T47D (cell line): ENCODE data around the gene BAHCC1.
A peak's percentile ranks its signal among the peaks of the same experiment; 100 is the strongest.

ENCODE experiments used
- DNase-seq, 2 experiments: peaks; one replicate each; pipeline versions ENCODE4 v3.0.0 to v3.0.0-alpha.2; 2011 to 2012; ENCODE audit warnings: low read depth in 1 of 2, low spot score in 1 of 2
- JUND ChIP-seq: IDR thresholded peaks from 2 replicates; pipeline ENCODE4 v1.6.1; 2012; ENCODE audit warnings: low read depth
- in situ Hi-C: cut with HindIII; loops from 2 replicates; pipeline ENCODE4 v1.10.0; 2016; ENCODE audit warnings: low sequenced_read_pairs, low pct_unique_long_range_greater_than_20kb

Gene BAHCC1

GRCh38 chr17:81470270-81470943 lies 75.2 kb downstream of the BAHCC1 start:
- in situ Hi-C loops = no loop called here
- no peak for TF ChIP-seq JUND
- DNase-seq = no peak

- TF ChIP-seq JUND = no peak
- no peak for DNase-seq
- in situ Hi-C loops = no loop called here
Measured at GRCh38 chr17:81470944-81471817, 75.9 kb downstream of the BAHCC1 start.

GRCh38 chr17:81471818-81472456 lies 76.7 kb downstream of the BAHCC1 start:
- peak in 1 of 2 experiments; percentile 53 for DNase-seq
- TF ChIP-seq JUND = no peak
- in situ Hi-C loops = no loop called here

GRCh38 chr17:81473019-81473418 lies 77.8 kb downstream of the BAHCC1 start:
- in situ Hi-C loops = no loop called here
- no peak for TF ChIP-seq JUND
- no peak for DNase-seq

DNA sequence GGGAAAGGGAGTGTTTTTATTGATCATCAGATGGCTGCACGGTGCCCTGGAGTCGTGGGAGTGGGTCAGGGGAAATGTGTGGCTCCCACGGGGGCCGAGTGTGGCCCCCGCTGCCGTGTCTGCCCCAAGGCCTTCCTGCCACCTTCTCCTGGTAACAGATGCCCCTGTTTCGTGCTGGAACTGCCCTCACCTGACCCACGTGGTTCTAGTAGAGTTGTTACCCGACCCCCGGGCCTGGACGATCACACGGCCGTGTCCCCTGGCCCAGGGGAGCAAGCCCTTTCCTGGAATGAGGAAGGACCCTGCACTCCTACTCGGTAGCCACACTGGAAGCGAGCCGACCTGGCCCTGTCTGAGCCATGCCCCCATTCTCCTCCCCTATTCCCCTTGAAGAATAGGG lies 79.7 kb downstream of the BAHCC1 start:
- DNase-seq = no peak
- in situ Hi-C loops = no loop called here
- TF ChIP-seq JUND = no peak

- in situ Hi-C loops = no loop called here
- DNase-seq = no peak
- TF ChIP-seq JUND = no peak
Measured at GRCh38 chr17:81476097-81476496, 80.8 kb downstream of the BAHCC1 start.

- DNase-seq = no peak
- TF ChIP-seq JUND = no peak
- in situ Hi-C loops = no loop called here
Measured at GRCh38 chr17:81476635-81477034, 81.4 kb downstream of the BAHCC1 start.

DNA sequence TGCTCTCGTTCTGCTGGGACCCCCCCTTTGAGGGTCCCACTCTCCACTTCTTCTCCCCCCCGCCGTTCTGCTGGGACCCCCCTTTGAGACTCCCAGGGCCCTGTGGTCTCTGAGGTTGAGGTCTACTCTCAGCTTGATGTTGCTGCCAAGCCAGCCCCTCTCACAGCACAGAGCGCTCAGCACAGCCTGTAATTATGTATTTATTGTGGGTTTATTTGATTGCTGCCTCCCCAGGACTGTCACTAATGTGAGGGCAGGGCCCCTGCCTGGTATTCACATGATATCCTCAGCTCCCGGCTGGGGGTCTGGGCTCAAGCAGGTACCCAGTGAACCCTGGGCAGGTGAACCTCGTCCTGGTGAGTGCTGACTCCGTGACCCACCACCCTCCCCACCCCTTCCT lies 81.9 kb downstream of the BAHCC1 start:
- no peak for TF ChIP-seq JUND
- in situ Hi-C loops = no loop called here
- no peak for DNase-seq

GRCh38 chr17:81478119-81478518 lies 82.9 kb downstream of the BAHCC1 start:
- no peak for TF ChIP-seq JUND
- in situ Hi-C loops = no loop called here
- DNase-seq = no peak

DNA sequence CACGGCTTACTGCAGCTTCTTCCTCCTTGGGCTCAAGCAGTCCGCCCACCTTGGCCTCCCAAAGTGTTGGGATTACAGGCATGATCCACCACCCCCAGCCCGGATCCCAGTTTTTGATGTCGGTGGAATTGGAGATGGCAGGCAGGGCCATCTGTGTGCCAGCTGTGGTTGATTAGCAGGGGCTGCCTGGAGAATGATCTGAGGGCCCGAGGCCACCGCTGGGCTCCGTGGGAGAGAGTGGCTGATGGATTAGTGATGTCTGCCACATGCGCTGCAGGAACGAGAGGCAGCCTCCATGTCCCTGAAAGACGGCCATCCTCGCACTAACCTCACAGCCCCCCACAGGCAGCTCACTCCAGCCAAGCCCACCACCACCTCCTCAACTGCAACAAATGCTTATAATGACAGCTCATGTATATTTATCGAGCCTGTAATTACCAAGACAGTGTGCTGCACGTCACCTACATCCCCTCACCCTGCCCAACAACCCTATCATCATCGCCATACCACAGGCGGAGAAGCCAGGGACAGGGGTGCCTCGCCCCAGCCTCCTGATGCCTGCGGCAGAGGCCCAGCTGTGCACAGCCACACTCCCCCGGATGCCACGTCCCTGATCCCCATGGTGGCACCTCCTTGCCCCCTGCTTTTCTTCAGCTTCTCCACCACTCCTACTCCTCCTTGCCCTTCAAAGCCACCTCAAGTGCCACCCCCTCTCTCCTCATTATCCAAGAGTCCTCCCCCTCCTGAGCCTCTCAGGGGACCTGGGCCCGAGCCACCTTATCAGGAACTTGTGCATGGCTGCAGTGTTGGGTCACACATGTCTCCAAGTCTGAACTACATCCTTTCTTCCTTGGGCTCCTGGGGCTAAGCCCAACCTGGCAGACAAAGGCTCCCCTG lies 84.2 kb downstream of the BAHCC1 start:
- in situ Hi-C loops = no loop called here
- no peak for DNase-seq
- TF ChIP-seq JUND = no peak

DNA sequence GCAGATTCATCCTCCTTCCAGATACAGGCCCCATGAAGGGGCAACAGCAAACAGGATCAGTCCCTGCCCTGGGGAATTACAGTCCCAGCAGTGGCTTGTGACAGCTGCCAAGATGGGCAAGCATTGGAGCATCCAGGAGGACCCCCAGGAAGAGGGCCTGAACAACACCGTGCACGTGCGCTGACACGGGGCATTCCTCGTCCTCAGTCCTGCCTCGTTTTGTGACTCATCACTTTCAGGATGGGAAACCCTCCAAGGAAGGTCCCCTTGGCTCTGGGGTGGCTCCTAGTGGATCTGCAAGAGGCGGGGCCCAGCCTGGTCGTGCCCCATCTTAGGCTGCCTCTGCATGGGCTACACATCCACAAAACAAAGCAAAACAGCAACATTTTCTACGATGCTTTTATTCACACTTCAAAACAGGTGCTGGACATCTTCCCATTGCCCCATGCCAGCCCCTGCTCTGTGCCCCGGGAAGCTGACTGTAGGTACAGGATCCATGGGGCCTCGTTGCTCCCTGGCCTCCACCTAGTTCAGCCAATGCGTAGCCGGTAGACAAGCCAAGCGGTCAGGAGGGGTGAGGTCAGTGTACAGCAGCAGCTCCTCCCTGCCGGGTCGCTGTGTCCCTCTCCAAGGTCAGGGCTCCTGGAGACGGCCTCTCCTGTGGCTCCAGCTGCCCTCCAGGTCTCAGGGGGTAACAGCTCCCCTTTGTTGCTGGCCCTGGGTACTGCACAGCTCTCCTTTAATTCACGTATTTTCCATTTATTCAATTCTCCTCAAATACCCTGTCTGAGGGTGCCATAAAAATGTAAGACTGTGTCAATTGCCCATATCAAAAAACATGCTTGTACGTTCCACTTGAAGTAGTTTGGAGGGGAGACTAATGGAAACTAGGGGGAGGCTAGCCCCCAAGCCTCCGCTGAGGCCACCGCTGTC lies 85.1 kb downstream of the BAHCC1 start:
- in situ Hi-C loops = no loop called here
- peak in 1 of 2 experiments; percentile 27 for DNase-seq

More for the DNA sequence above, 85.1 kb downstream of the BAHCC1 start:
- no peak for TF ChIP-seq JUND
